Osteoblast (primary cell): Measurements from ENCODE around the gene COL11A1. TPM values are rescaled to one million over a fixed set of nuclear protein-coding genes. Genes with fewer than 3 reads are reported as not detected.

Experiments
- DNase-seq: peaks from one replicate; pipeline ENCODE4 v3.0.0; 2011; ENCODE audit warnings: low spot score, mixed read lengths; ENCODE audit not compliant: insufficient read length; ENCODE audit errors: missing footprints
- H2AFZ ChIP-seq: 2 replicates; pipeline ENCODE4 v1.6.0; 2011; ENCODE audit warnings: mild to moderate bottlenecking, low read length
- H3K27ac ChIP-seq: 2 replicates; pipeline ENCODE4 v1.5.1; 2011; ENCODE audit warnings: mild to moderate bottlenecking, low read depth, low read length, moderate library complexity
- H3K27me3 ChIP-seq: 2 replicates; pipeline ENCODE4 v1.6.0; 2012; ENCODE audit warnings: mild to moderate bottlenecking, control low read depth, inconsistent platforms, low read length, moderate library complexity; ENCODE audit not compliant: insufficient read depth
- H3K36me3 ChIP-seq: 2 replicates; pipeline ENCODE4 v1.5.1; 2011; ENCODE audit warnings: mild to moderate bottlenecking, low read length, control low read depth, moderate library complexity; ENCODE audit not compliant: insufficient read depth
- H3K4me1 ChIP-seq: 2 replicates; pipeline ENCODE4 v1.5.1; 2011; ENCODE audit warnings: mild to moderate bottlenecking, low read length, control low read depth, moderate library complexity; ENCODE audit not compliant: insufficient read depth
- H3K4me2 ChIP-seq: 2 replicates; pipeline ENCODE4 v1.6.0; 2011; ENCODE audit warnings: mild to moderate bottlenecking, low read length; ENCODE audit not compliant: insufficient read depth
- H3K4me3 ChIP-seq: fragments of 200-600 bp; sonication (generic); 3 replicates; pipeline ENCODE4 v1.5.1; 2012; ENCODE audit warnings: mild to moderate bottlenecking, low read length, inconsistent platforms; ENCODE audit not compliant: insufficient read depth
- H3K79me2 ChIP-seq: 2 replicates; pipeline ENCODE4 v1.6.0; 2012; ENCODE audit warnings: mild to moderate bottlenecking, low read length, control low read depth, inconsistent platforms; ENCODE audit not compliant: insufficient read depth
- H3K9me3 ChIP-seq: 2 replicates; pipeline ENCODE4 v1.5.1; 2011; ENCODE audit warnings: low read depth, low read length, control low read depth
- H4K20me1 ChIP-seq: 2 replicates; pipeline ENCODE4 v1.6.0; 2012; ENCODE audit warnings: mild to moderate bottlenecking, low read length, control low read depth; ENCODE audit not compliant: insufficient read depth
- CTCF ChIP-seq: IDR thresholded peaks from 2 replicates; pipeline ENCODE4 v1.5.1; 2011; ENCODE audit warnings: mild to moderate bottlenecking, low read depth, low read length, moderate library complexity; ENCODE audit errors: extremely low read depth
- total RNA-seq: library from RNA; depleted of rRNA; stranded (reverse); fragments of >200 nt; gene quantifications from 2 replicates; pipeline ENCODE4 v1.2.3, GENCODE V29; 2012

Gene COL11A1
- total RNA-seq, 1 donor, result 158 TPM

GRCh38 chr1:102840741-102841140 lies 267.6 kb downstream of the COL11A1 start:
- H2AFZ ChIP-seq, result no peak overlapping the region
- H3K79me2 ChIP-seq, result no peaks in the 10 kb centered on the region
- H3K36me3 ChIP-seq, result no peaks in the 10 kb centered on the region
- no peaks in the 10 kb centered on the region for H4K20me1 ChIP-seq
- H3K27me3 ChIP-seq, result no peaks in the 10 kb centered on the region
- H3K4me2 ChIP-seq, result no peak overlapping the region
- no peak overlapping the region for H3K4me3 ChIP-seq
- no peaks in the 10 kb centered on the region for H3K4me1 ChIP-seq
- TF ChIP-seq CTCF, result no peak
- no peaks in the 10 kb centered on the region for H3K9me3 ChIP-seq
- no peak overlapping the region for H3K27ac ChIP-seq
- DNase-seq, result no peak

DNA sequence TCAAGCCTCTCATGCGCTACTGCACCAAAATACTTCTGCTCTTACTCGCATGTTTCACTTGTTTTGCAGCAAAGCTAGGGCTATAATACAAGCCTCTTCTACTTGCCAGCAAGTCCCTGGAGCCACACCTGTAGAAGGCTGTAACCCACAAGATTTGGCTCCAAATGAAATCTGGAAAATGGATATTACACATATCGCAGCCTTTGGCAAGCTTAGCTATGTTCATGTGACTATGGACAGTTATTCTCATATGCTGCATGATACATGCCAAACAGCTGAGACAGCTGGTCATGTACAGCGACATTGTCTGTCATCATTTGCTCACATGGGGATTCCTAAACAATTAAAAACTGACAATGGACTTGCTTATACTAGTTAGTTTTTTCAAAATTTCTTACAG lies 270.3 kb downstream of the COL11A1 start:
- no peak overlapping the region for H3K4me3 ChIP-seq
- H4K20me1 ChIP-seq, result no peaks in the 10 kb centered on the region
- no peak overlapping the region for H3K4me2 ChIP-seq
- H3K79me2 ChIP-seq, result no peaks in the 10 kb centered on the region
- H3K4me1 ChIP-seq, result peaks cover 6% of the 10 kb centered on the region
- TF ChIP-seq CTCF, result no peak
- no peaks in the 10 kb centered on the region for H3K36me3 ChIP-seq
- no peak for DNase-seq
- no peak overlapping the region for H3K27ac ChIP-seq
- no peaks in the 10 kb centered on the region for H3K27me3 ChIP-seq
- no peaks in the 10 kb centered on the region for H3K9me3 ChIP-seq
- H2AFZ ChIP-seq, result no peak overlapping the region

GRCh38 chr1:102837551-102837950 lies 270.8 kb downstream of the COL11A1 start:
- Histone ChIP-seq H3K36me3 (no peaks in the 10 kb centered on the region), H3K4me3 (no peak overlapping the region), H3K27ac (no peak overlapping the region), H3K4me1 (peaks cover 6% of the 10 kb centered on the region), H3K27me3 (no peaks in the 10 kb centered on the region), H4K20me1 (no peaks in the 10 kb centered on the region), H3K79me2 (no peaks in the 10 kb centered on the region), H3K9me3 (no peaks in the 10 kb centered on the region), H3K4me2 (no peak overlapping the region), H2AFZ (no peak overlapping the region)
- DNase-seq, result no peak
- TF ChIP-seq CTCF, result no peak

DNA sequence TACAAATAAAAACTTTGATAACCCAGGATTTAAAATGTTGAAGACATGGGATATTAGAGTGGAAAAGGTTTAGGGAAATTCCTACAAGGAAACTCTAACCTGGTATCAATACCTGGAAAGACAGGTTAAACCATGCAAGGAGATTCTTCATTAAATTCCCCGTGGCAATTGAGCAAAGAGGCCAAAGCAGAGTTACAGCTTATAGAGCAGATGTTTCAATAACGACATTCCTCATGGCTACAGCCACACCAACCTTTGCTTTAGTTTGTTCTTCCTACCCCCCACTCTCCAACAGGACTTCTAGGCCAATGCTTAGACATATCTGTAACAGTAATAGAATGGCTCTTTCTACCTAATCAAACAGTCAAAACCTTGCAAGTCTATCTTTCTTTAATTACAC lies 271.3 kb downstream of the COL11A1 start:
- no peak overlapping the region for H3K27ac ChIP-seq
- no peaks in the 10 kb centered on the region for H4K20me1 ChIP-seq
- H3K4me3 ChIP-seq, result no peak overlapping the region
- no peak overlapping the region for H2AFZ ChIP-seq
- no peaks in the 10 kb centered on the region for H3K27me3 ChIP-seq
- TF ChIP-seq CTCF, result no peak
- no peaks in the 10 kb centered on the region for H3K9me3 ChIP-seq
- no peaks in the 10 kb centered on the region for H3K79me2 ChIP-seq
- H3K4me1 ChIP-seq, result peaks cover 6% of the 10 kb centered on the region
- H3K4me2 ChIP-seq, result no peak overlapping the region
- DNase-seq, result no peak
- no peaks in the 10 kb centered on the region for H3K36me3 ChIP-seq
